ENCODE data around the gene CAVIN3.

DNA sequence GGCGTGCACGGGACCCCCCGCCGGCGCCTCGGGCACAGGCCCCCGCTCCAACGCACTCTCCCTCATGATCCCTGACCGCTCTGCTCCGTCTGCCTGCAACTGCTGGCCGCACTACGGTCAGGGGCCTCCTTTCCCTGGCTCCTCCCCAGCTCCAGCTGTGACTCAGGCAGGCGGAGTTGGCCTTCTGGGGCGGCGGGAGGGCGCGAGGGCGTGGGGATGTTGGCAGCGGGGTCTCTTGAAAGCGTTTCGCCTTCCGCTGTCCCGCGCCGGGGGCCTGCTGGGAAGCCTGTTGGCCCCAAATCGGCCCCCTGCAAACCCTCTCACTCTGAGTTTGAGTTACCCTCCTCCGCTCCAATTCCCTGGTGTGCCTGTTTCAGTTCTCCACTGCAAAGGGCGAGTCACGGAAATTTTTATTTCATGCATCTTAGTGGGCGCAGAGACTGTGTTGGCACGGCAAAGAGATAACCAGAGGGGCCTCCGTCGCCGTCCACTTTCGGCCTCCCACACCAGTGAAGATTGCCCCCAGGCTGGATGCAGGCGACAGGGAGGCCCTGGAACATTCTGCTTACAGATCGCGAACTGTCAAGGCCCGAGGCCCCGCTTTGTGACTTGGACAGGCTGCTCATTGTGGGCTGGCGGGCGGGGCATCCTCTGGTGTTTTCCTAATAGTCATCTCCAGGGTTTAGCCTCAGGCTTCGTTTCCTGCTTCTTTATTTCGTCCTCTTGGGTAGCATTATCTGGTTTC, at the start of gene CAVIN3:
- TF ChIP-seq, protein P1, sequence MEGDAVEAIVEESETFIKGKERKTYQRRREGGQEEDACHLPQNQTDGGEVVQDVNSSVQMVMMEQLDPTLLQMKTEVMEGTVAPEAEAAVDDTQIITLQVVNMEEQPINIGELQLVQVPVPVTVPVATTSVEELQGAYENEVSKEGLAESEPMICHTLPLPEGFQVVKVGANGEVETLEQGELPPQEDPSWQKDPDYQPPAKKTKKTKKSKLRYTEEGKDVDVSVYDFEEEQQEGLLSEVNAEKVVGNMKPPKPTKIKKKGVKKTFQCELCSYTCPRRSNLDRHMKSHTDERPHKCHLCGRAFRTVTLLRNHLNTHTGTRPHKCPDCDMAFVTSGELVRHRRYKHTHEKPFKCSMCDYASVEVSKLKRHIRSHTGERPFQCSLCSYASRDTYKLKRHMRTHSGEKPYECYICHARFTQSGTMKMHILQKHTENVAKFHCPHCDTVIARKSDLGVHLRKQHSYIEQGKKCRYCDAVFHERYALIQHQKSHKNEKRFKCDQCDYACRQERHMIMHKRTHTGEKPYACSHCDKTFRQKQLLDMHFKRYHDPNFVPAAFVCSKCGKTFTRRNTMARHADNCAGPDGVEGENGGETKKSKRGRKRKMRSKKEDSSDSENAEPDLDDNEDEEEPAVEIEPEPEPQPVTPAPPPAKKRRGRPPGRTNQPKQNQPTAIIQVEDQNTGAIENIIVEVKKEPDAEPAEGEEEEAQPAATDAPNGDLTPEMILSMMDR (IDR thresholded peaks at IDR 0.05; ENCODE audit: low read length) = no peak
- no peak for TF ChIP-seq EZH2 (IDR thresholded peaks at IDR 0.05; ENCODE audit: borderline replicate concordance, low read length)
